SK-N-SH (cell line): ENCODE measurements around the gene PAM.

Experiments used
- CTCF ChIP-seq: fragments of 200-600 bp; sonication (generic); IDR thresholded peaks from 2 replicates; pipeline ENCODE4 v1.6.1; 2017; ENCODE audit warnings: antibody characterized with exemption, mild to moderate bottlenecking, moderate library complexity
- EP300 ChIP-seq, 2 experiments: IDR thresholded peaks; 2 replicates each; pipeline versions ENCODE4 v1.4.0 to v1.6.1; 2012; ENCODE audit warnings: borderline replicate concordance in 1 of 2, low read depth in 1 of 2, low read length in 1 of 2
- FOSL2 ChIP-seq: IDR thresholded peaks from 2 replicates; pipeline ENCODE4 v1.4.0; 2012; ENCODE audit warnings: low read depth, mild to moderate bottlenecking, moderate library complexity, borderline replicate concordance
- GATA2 ChIP-seq: sonication (generic); formaldehyde crosslinking; IDR thresholded peaks from 2 replicates; pipeline ENCODE4 v1.5.0; 2020; ENCODE audit warnings: mild to moderate bottlenecking, missing genetic modification reagents
- MAX ChIP-seq: IDR thresholded peaks from 2 replicates; pipeline ENCODE4 v1.4.0; 2012; ENCODE audit warnings: low read depth
- RAD21 ChIP-seq: IDR thresholded peaks from 2 replicates; pipeline ENCODE4 v1.6.1; 2012; ENCODE audit warnings: mild to moderate bottlenecking, low read length
- SIN3A ChIP-seq: IDR thresholded peaks from 2 replicates; pipeline ENCODE4 v1.6.1; 2012; ENCODE audit warnings: low read depth, mild to moderate bottlenecking, low read length, moderate library complexity, borderline replicate concordance
- TCF12 ChIP-seq: IDR thresholded peaks from 2 replicates; pipeline ENCODE4 v1.4.0; 2012
- ZBTB33 ChIP-seq: IDR thresholded peaks from 2 replicates; pipeline ENCODE4 v1.4.0; 2012; ENCODE audit warnings: low read depth, borderline replicate concordance

DNA sequence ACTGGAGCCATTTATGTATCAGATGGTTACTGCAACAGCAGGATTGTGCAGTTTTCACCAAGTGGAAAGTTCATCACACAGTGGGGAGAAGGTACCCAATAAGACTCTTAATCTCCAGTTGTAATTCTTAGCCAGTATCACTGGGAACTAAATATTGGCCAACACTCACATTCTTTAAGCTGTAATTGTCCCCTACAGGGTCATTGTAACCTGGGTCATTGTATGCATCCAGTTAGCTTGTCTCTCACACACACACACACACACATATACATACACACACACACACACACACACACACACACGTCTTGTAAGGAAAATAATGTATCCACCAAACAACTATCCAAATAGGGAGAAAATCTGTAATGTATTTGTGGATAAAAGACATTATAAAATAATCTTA, 251.8 kb downstream of the PAM start:
- TF ChIP-seq EP300 (IDR thresholded peaks at IDR 0.05; ENCODE audit: borderline replicate concordance in 1 of 2, low read depth in 1 of 2, low read length in 1 of 2) (no peak), CTCF (no peak), FOSL2 (no peak), SIN3A (no peak), ZBTB33 (no peak), RAD21 (no peak), TCF12 (no peak), GATA2 (no peak), MAX (no peak)
